Liver (tissue), 9 donors: Measurements from ENCODE around the gene ABLIM2. TPM values are rescaled to one million over a fixed set of nuclear protein-coding genes. Genes with fewer than 3 reads are reported as not detected.

Source experiments
- DNase-seq: peaks from one replicate; pipeline ENCODE4 v3.0.0-alpha.2; 2017; ENCODE audit warnings: low spot score
- H3K27ac ChIP-seq, 2 donors: one replicate each; pipeline ENCODE4 v1.7.0; 2013; ENCODE audit warnings: inconsistent platforms in 2 of 2, low read length in 2 of 2, control low read depth in 1 of 2, low read depth in 1 of 2, mild to moderate bottlenecking in 1 of 2
- H3K27me3 ChIP-seq, 4 donors: one replicate each; pipeline versions ENCODE4 v1.6.1 to v1.7.0; 2013; ENCODE audit warnings: low read length in 3 of 4, inconsistent platforms in 1 of 4, mild to moderate bottlenecking in 1 of 4, moderate library complexity in 1 of 4; ENCODE audit not compliant: control insufficient read depth in 4 of 4, insufficient read depth in 4 of 4
- H3K36me3 ChIP-seq, 4 donors: one replicate each; pipeline versions ENCODE4 v1.6.1 to v1.7.0; 2013; ENCODE audit warnings: low read length in 3 of 4, mild to moderate bottlenecking in 3 of 4, low read depth in 1 of 4, moderate library complexity in 1 of 4; ENCODE audit not compliant: control insufficient read depth in 4 of 4, insufficient read depth in 3 of 4
- H3K4me1 ChIP-seq, 4 donors: one replicate each; pipeline versions ENCODE4 v1.6.1 to v1.7.0; 2013; ENCODE audit warnings: low read length in 3 of 4, mild to moderate bottlenecking in 3 of 4, moderate library complexity in 1 of 4; ENCODE audit not compliant: control insufficient read depth in 4 of 4, insufficient read depth in 4 of 4
- H3K4me3 ChIP-seq, 3 donors: one replicate each; pipeline versions ENCODE4 v1.6.1 to v1.7.0; 2013; ENCODE audit warnings: low read length in 3 of 3, control low read depth in 1 of 3, low read depth in 1 of 3, mild to moderate bottlenecking in 1 of 3
- H3K9ac ChIP-seq, 2 donors: one replicate each; pipeline ENCODE4 v1.7.0; 2013; ENCODE audit warnings: low read length in 2 of 2, mild to moderate bottlenecking in 2 of 2, moderate library complexity in 2 of 2, control low read depth in 1 of 2, low read depth in 1 of 2
- H3K9me3 ChIP-seq, 4 donors: one replicate each; pipeline versions ENCODE4 v1.6.1 to v1.7.0; 2013; ENCODE audit warnings: low read length in 3 of 4; ENCODE audit not compliant: control insufficient read depth in 4 of 4
- ATF3 ChIP-seq: IDR thresholded peaks from 2 replicates; pipeline ENCODE4 v1.6.1; 2016; ENCODE audit warnings: antibody characterized with exemption
- CTCF ChIP-seq: fragments of 150-350 bp; IDR thresholded peaks from 2 replicates; pipeline ENCODE4 v1.5.1; 2017; ENCODE audit warnings: improper control_type of control experiment, low read depth, low read length; ENCODE audit not compliant: missing input control
- EGR1 ChIP-seq, 2 donors: IDR thresholded peaks; 2 replicates each; pipeline ENCODE4 v1.6.1; 2016 to 2018; ENCODE audit warnings: antibody characterized with exemption in 2 of 2, low read depth in 2 of 2
- FOXA2 ChIP-seq: IDR thresholded peaks from 2 replicates; pipeline ENCODE4 v1.6.1; 2016; ENCODE audit warnings: antibody characterized with exemption
- GABPA ChIP-seq, 2 donors: IDR thresholded peaks in 1 of 2; conservative IDR thresholded peaks in 1 of 2; 2 replicates each; pipeline ENCODE4 v1.6.1; 2016; ENCODE audit warnings: antibody characterized with exemption in 2 of 2, mild to moderate bottlenecking in 1 of 2, moderate library complexity in 1 of 2
- HNF4G ChIP-seq: IDR thresholded peaks from 2 replicates; pipeline ENCODE4 v1.6.1; 2016; ENCODE audit warnings: antibody characterized with exemption
- JUND ChIP-seq, 2 donors: IDR thresholded peaks; 2 replicates each; pipeline ENCODE4 v1.6.1; 2016; ENCODE audit warnings: antibody characterized with exemption in 2 of 2
- MAX ChIP-seq: IDR thresholded peaks from 2 replicates; pipeline ENCODE4 v1.6.1; 2016; ENCODE audit warnings: antibody characterized with exemption
- NR2F2 ChIP-seq: IDR thresholded peaks from 2 replicates; pipeline ENCODE4 v1.6.1; 2016; ENCODE audit warnings: antibody characterized with exemption
- SP1 ChIP-seq: IDR thresholded peaks from 2 replicates; pipeline ENCODE4 v1.6.1; 2018; ENCODE audit warnings: antibody characterized with exemption, mild to moderate bottlenecking
- TAF1 ChIP-seq: conservative IDR thresholded peaks from 2 replicates; pipeline ENCODE4 v1.6.1; 2016; ENCODE audit warnings: antibody characterized with exemption, mild to moderate bottlenecking
- YY1 ChIP-seq: IDR thresholded peaks from 2 replicates; pipeline ENCODE4 v1.6.1; 2016; ENCODE audit warnings: antibody characterized with exemption, mild to moderate bottlenecking
- ZBTB33 ChIP-seq: IDR thresholded peaks from 2 replicates; pipeline ENCODE4 v1.6.1; 2016; ENCODE audit warnings: antibody characterized with exemption
- WGBS: extraction: QIAGEN DNeasy Blood & Tissue Kit; methylation state at CpG from one replicate; pipeline ENCODE4 v1.1.7; 2013; 5-methylcytosine and 5-hydroxymethylcytosine counted together
- polyA plus RNA-seq, 2 donors: library from polyadenylated mRNA; stranded (reverse) in 1 of 2; unstranded in 1 of 2; fragments of 200-250 nt in 1 of 2; fragments of >200 nt in 1 of 2; fragmentation: Nextera tagmentation in 1 of 2; extraction: Ambion mirVana in 1 of 2; gene quantifications; one replicate each; pipeline versions ENCODE4 v1.2.1 to v1.2.3, GENCODE V29; 2013 to 2015
- total RNA-seq, 2 donors: library from RNA; depleted of rRNA; stranded (reverse); fragments of >200 nt; gene quantifications; one replicate each; pipeline ENCODE4 v1.2.3, GENCODE V29; 2014
- TF ChIP-seq, protein P1 (sequence below): IDR thresholded peaks from 2 replicates; pipeline ENCODE4 v1.6.1; 2016; ENCODE audit warnings: antibody characterized with exemption, mild to moderate bottlenecking
- donor health status: healthy.
- donor health status: healthy.
- donor health status: healthy.
- donor health status: healthy.
- donor health status: healthy.

The ABLIM2 gene
- total and polyA plus RNA-seq, 4 donors, result 0.75 to 2.5 (median 0.93) TPM

DNA sequence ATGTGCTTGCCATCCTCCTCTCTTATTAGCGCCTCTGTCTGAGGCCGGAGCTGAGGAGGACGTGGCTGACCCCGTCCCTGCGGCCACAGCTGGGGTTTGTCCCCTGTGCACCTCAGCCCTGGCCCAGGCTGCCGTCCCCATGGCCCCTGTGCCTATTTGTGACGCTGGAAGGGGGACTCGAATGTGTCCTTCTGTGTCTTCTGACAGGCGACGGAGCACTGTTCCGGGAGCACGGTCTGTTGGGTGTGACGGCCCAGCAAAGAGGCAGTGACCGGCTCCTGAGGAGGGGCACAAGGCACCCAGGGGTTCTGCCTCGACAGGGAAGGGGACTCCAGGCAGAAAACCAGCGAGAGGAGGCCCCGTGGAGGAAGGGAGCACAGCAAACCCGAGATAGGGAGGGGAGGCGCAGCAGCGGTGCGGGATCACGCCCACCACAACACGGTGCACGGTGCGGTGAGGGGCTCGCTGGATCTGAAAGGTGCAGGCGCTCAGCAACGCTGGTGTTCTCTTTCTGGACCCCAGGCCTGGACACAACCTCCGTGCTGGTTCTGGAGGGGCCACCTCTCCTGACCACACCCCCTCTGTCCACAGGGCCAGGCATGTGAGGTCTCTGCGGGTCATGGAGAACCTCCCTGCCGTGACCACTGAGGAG is 46.1 kb upstream of the ABLIM2 start:
- Histone ChIP-seq H3K36me3 (peaks cover 4 to 25% (median 13%) of the 10 kb centered on the region in 4 donors), H3K9ac (no peak overlapping the region), H3K9me3 (no peaks in the 10 kb centered on the region), H3K4me1 (peaks cover 21 to 43% (median 31%) of the 10 kb centered on the region in 4 donors), H3K27me3 (no peaks in the 10 kb centered on the region), H3K4me3 (no peak overlapping the region), H3K27ac (no peak overlapping the region)
- DNase-seq, result no peak
- WGBS, result 92% methylated on average over 31 of the region's 31 CpGs
- TF ChIP-seq ZBTB33 (no peak), TAF1 (no peak), SP1 (no peak), FOXA2 (no peak), YY1 (no peak), NR2F2 (no peak), EGR1 (IDR thresholded peaks at IDR 0.05; ENCODE audit: low read depth in 2 of 2) (no peak), HNF4G (no peak)

GRCh38 chr4:8203817-8204216 is 45.2 kb upstream of the ABLIM2 start:
- no peak overlapping the region for H3K27ac ChIP-seq
- H3K36me3 ChIP-seq, result peaks cover 2 to 21% (median 9%) of the 10 kb centered on the region in 4 donors
- no peak for TF ChIP-seq ZBTB33
- no peak for TF ChIP-seq CTCF
- TF ChIP-seq, protein P1, sequence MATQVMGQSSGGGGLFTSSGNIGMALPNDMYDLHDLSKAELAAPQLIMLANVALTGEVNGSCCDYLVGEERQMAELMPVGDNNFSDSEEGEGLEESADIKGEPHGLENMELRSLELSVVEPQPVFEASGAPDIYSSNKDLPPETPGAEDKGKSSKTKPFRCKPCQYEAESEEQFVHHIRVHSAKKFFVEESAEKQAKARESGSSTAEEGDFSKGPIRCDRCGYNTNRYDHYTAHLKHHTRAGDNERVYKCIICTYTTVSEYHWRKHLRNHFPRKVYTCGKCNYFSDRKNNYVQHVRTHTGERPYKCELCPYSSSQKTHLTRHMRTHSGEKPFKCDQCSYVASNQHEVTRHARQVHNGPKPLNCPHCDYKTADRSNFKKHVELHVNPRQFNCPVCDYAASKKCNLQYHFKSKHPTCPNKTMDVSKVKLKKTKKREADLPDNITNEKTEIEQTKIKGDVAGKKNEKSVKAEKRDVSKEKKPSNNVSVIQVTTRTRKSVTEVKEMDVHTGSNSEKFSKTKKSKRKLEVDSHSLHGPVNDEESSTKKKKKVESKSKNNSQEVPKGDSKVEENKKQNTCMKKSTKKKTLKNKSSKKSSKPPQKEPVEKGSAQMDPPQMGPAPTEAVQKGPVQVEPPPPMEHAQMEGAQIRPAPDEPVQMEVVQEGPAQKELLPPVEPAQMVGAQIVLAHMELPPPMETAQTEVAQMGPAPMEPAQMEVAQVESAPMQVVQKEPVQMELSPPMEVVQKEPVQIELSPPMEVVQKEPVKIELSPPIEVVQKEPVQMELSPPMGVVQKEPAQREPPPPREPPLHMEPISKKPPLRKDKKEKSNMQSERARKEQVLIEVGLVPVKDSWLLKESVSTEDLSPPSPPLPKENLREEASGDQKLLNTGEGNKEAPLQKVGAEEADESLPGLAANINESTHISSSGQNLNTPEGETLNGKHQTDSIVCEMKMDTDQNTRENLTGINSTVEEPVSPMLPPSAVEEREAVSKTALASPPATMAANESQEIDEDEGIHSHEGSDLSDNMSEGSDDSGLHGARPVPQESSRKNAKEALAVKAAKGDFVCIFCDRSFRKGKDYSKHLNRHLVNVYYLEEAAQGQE, result no peak
- no peak for TF ChIP-seq ATF3
- TF ChIP-seq MAX, result no peak
- TF ChIP-seq FOXA2, result no peak
- TF ChIP-seq SP1, result no peak
- no peak for TF ChIP-seq TAF1
- TF ChIP-seq GABPA (IDR thresholded peaks at IDR 0.05 in 1 of 2, conservative IDR thresholded peaks at IDR 0.05 in 1 of 2), result no peak
- no peak for TF ChIP-seq JUND (IDR thresholded peaks at IDR 0.05)
- TF ChIP-seq HNF4G, result no peak
- no peak for DNase-seq
- H3K9me3 ChIP-seq, result no peaks in the 10 kb centered on the region
- H3K27me3 ChIP-seq, result no peaks in the 10 kb centered on the region
- no peak overlapping the region for H3K4me3 ChIP-seq
- 79% methylated on average over 10 of the region's 10 CpGs for WGBS
- peaks cover 22 to 45% (median 34%) of the 10 kb centered on the region in 4 donors for H3K4me1 ChIP-seq
- H3K9ac ChIP-seq, result no peak overlapping the region
